Small intestine (tissue), 7 donors: ENCODE results near the gene PNPLA8. TPM values are rescaled to one million over a fixed set of nuclear protein-coding genes. Genes with fewer than 3 reads are reported as not detected.

Experiments used
- DNase-seq, 2 donors: peaks; one replicate each; pipeline versions ENCODE4 v3.0.0 to v3.0.0-alpha.2; 2013
- FAIRE-seq: peaks from 2 replicates; lab custom pipeline; 2012; peaks lifted over from hg19 to GRCh38; lab: Jason Lieb, UNC
- H3K27ac ChIP-seq, 3 donors: one replicate each; pipeline ENCODE4 v1.5.1; 2013; ENCODE audit warnings: low read length in 2 of 3, mild to moderate bottlenecking in 2 of 3, control low read depth in 1 of 3, inconsistent platforms in 1 of 3, low read depth in 1 of 3, moderate library complexity in 1 of 3
- H3K27me3 ChIP-seq, 3 donors: one replicate each; pipeline ENCODE4 v1.6.1; 2013; ENCODE audit warnings: low read length in 3 of 3, inconsistent platforms in 1 of 3; ENCODE audit not compliant: control insufficient read depth in 3 of 3, insufficient read depth in 3 of 3
- H3K36me3 ChIP-seq, 3 donors: one replicate each; pipeline ENCODE4 v1.6.1; 2013; ENCODE audit warnings: low read length in 3 of 3, inconsistent platforms in 1 of 3, low read depth in 1 of 3, mild to moderate bottlenecking in 1 of 3, moderate library complexity in 1 of 3; ENCODE audit not compliant: control insufficient read depth in 3 of 3, insufficient read depth in 2 of 3
- H3K4me1 ChIP-seq, 3 donors: one replicate each; pipeline ENCODE4 v1.6.1; 2013; ENCODE audit warnings: low read length in 2 of 3, inconsistent platforms in 1 of 3, low read depth in 1 of 3, mild to moderate bottlenecking in 1 of 3, moderate library complexity in 1 of 3; ENCODE audit not compliant: control insufficient read depth in 3 of 3, insufficient read depth in 2 of 3
- H3K4me3 ChIP-seq, 3 donors: one replicate each; pipeline ENCODE4 v1.5.1; 2013; ENCODE audit warnings: low read length in 3 of 3, control low read depth in 1 of 3, inconsistent platforms in 1 of 3, low read depth in 1 of 3, mild to moderate bottlenecking in 1 of 3, moderate library complexity in 1 of 3
- H3K9me3 ChIP-seq, 2 donors: one replicate each; pipeline ENCODE4 v1.6.1; 2013; ENCODE audit warnings: low read depth in 1 of 2, low read length in 1 of 2; ENCODE audit not compliant: control insufficient read depth in 2 of 2, insufficient read depth in 1 of 2
- WGBS, 3 donors: extraction: QIAGEN DNeasy Blood & Tissue Kit; methylation state at CpG; one replicate each; pipeline ENCODE4 v1.1.7; 2013; 5-methylcytosine and 5-hydroxymethylcytosine counted together
- polyA plus RNA-seq, 4 donors: library from polyadenylated mRNA; stranded (reverse) in 3 of 4; unstranded in 1 of 4; fragments of 200-250 nt in 3 of 4; fragments of 120-200 nt in 1 of 4; gene quantifications; one replicate each; pipeline versions ENCODE4 v1.2.1 to v1.2.3, GENCODE V29; 2013
- donor health status: healthy with polysubstance abuse.
- donor health status: control.
- donor health status: control.
- donor health status: Bipolar disorder and iron deficiency.
- donor health status: healthy.

The PNPLA8 gene
- polyA plus RNA-seq, 4 donors = 8.3 to 21.2 (median 10.4) TPM

- Histone ChIP-seq H3K36me3 (no peaks in the 10 kb centered on the region), H3K9me3 (no peaks in the 10 kb centered on the region), H3K4me1 (no peaks in the 10 kb centered on the region), H3K27me3 (peaks cover 0 to 3% (median 0%) of the 10 kb centered on the region in 3 donors), H3K27ac (no peak overlapping the region), H3K4me3 (no peak overlapping the region)
- FAIRE-seq = no peak
- DNase-seq = no peak
- 69 to 78% (median 77%) methylated on average over 5 of the region's 5 CpGs for WGBS, 3 donors
Measured at GRCh38 chr7:108423089-108423989, 102.6 kb downstream of the PNPLA8 start.

DNA sequence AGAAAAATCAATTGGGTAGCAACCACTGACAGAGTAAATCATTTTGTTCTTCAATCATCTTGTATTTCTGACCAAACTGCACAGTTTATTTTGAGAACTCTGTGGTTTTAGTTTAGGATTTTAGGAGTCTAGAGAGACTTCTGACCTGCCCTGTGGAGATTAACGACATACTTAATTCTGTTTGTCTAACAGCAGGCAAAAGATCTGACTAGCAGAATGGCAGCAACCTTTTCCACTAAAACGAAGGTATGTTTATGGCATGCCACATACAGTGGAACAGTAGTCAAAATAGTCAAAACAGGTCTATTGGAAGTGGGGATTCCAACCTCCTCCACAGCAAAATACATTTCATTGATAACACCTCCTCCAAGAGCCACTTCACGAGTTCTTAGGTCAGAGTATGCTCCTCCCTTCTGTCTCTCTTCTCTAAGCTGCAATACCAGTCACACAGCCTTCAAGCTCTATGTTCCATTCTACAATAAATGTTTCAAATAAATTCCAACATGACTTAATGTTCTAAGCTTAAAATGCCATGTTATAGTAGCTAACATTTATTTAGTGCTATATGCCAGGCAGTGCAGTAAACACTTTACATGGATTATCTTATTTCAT is 104.1 kb downstream of the PNPLA8 start:
- FAIRE-seq = no peak
- no peak for DNase-seq
- Histone ChIP-seq H3K36me3 (no peaks in the 10 kb centered on the region), H3K9me3 (no peaks in the 10 kb centered on the region), H3K27ac (no peak overlapping the region), H3K27me3 (peaks cover 0 to 6% (median 0%) of the 10 kb centered on the region in 3 donors), H3K4me1 (no peaks in the 10 kb centered on the region), H3K4me3 (no peak overlapping the region)
- 8 to 27% (median 14%) methylated on average over 3 of the region's 3 CpGs for WGBS, 3 donors

Other genes with a start within 250 kb of the PNPLA8 start
- gene NRCAM, start 69.7 kb downstream of the PNPLA8 start, polyA plus RNA-seq = 1 to 10 TPM in 2 of 4 donors, under 1 TPM in 2; 0.27 to 6.8 (median 1.4) TPM
- 10 to 100 TPM in 3 of 4 donors, 1 to 10 TPM in 1; 8.4 to 26.8 (median 10.2) TPM for gene THAP5, start 43.6 kb upstream of the PNPLA8 start, polyA plus RNA-seq
- gene DNAJB9, start 43.7 kb upstream of the PNPLA8 start, polyA plus RNA-seq = 10 to 100 TPM in 3 of 4 donors, 1 to 10 TPM in 1; 3.4 to 36.7 (median 12.2) TPM